Natural killer cell (primary cell): ENCODE measurements around the gene KCNK13. TPM values are rescaled to one million over a fixed set of nuclear protein-coding genes. Genes with fewer than 3 reads are reported as not detected.
"Not testable (repeated sequence)": the region's sequence is repeated elsewhere in the genome, so short reads cannot be mapped to it uniquely, and the experiment has no call there.

ENCODE experiments used
- ATAC-seq, 3 donors: fragments of 150-1000 bp in 2 of 3; fragments of 200-7000 bp in 1 of 3; cut with Tn5 transposase; 1 replicate in 1 of 3; 2 replicates in 2 of 3; pipeline ENCODE4 v1.10.0; 2021; ENCODE audit warnings: mild to moderate bottlenecking in 2 of 3, moderate library complexity in 2 of 3
- DNase-seq, 2 donors: peaks; one replicate each; pipeline versions ENCODE4 v3.0.0 to v3.0.0-alpha.2; 2013 to 2021; ENCODE audit warnings: mixed read lengths in 1 of 2
- H3K27ac ChIP-seq: one replicate; pipeline ENCODE4 v1.5.1; 2013; ENCODE audit warnings: mild to moderate bottlenecking, low read length
- H3K27me3 ChIP-seq: one replicate; pipeline ENCODE4 v1.6.1; 2013; ENCODE audit warnings: low read length; ENCODE audit not compliant: control insufficient read depth, insufficient read depth
- H3K36me3 ChIP-seq: one replicate; pipeline ENCODE4 v1.6.1; 2013; ENCODE audit warnings: low read length; ENCODE audit not compliant: control insufficient read depth, insufficient read depth
- H3K4me1 ChIP-seq: one replicate; pipeline ENCODE4 v1.6.1; 2013; ENCODE audit warnings: low read length; ENCODE audit not compliant: control insufficient read depth, insufficient read depth
- H3K4me3 ChIP-seq: one replicate; pipeline ENCODE4 v1.5.1; 2013; ENCODE audit warnings: low read length
- H3K9me3 ChIP-seq: one replicate; pipeline ENCODE4 v1.6.1; 2013; ENCODE audit warnings: low read length; ENCODE audit not compliant: control insufficient read depth, insufficient read depth
- H3K27ac Mint-ChIP-seq, 2 donors: one replicate each; pipeline ENCODE4 v1.8.0; 2022; ENCODE audit warnings: mild to moderate bottlenecking in 2 of 2, mixed read lengths in 2 of 2, moderate library complexity in 1 of 2
- H3K27me3 Mint-ChIP-seq, 2 donors: one replicate each; pipeline ENCODE4 v1.8.0; 2022; ENCODE audit warnings: low read depth in 2 of 2, mixed read lengths in 2 of 2
- H3K36me3 Mint-ChIP-seq: one replicate; pipeline ENCODE4 v1.8.0; 2022; ENCODE audit warnings: mixed read lengths
- H3K4me1 Mint-ChIP-seq, 2 donors: one replicate each; pipeline ENCODE4 v1.8.0; 2022; ENCODE audit warnings: mixed read lengths in 2 of 2
- H3K4me3 Mint-ChIP-seq: one replicate; pipeline ENCODE4 v1.8.0; 2022; ENCODE audit warnings: mild to moderate bottlenecking, moderate library complexity, mixed read lengths
- H3K9me3 Mint-ChIP-seq, 2 donors: one replicate each; pipeline ENCODE4 v1.8.0; 2022; ENCODE audit warnings: mixed read lengths in 2 of 2
- WGBS: methylation state at CpG from one replicate; pipeline ENCODE4 v1.1.7; 2013; ENCODE audit warnings: missing lambda C conversion rate; ENCODE audit not compliant: insufficient coverage; 5-methylcytosine and 5-hydroxymethylcytosine counted together
- intact Hi-C: fragments of 100-400 bp; cut with micrococcal nuclease; formaldehyde crosslinking; loops from one replicate; pipeline ENCODE4 v1.14.2; 2022
- total RNA-seq, 4 donors: library from RNA; stranded (reverse); fragments of 120-200 nt in 1 of 4; gene quantifications; one replicate each; pipeline versions ENCODE4 v1.2.3 to v1.2.4, GENCODE V29; 2013 to 2022
- TF ChIP-seq, protein P1 (sequence below): fragments of 200-600 bp; IDR thresholded peaks from one replicate; pipeline ENCODE4 v1.8.0; 2022; ENCODE audit warnings: antibody characterized with exemption

The KCNK13 gene
- total RNA-seq, 3 donors from 2014 or later (not counting 1 experiment from before 2014, with no cell fraction given): not detected

DNA sequence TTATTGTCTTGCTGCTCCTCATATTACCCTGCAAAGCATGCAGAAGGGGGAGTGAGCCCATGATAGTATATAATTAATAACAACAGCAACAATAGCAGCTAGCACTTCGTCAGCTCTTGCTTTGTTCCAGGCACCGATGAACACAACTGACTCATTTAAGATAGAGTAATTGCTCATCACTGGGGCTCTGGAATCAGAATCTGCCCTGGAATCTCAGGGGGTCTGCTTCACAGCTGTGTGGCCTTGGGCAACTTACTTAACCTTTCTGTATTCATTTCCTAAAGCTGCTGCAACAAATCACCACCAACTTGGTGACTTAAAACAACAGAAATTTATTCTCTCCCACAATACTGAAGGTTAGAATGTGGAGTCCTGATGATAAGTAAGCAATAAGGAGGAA lies 139.6 kb downstream of the KCNK13 start:
- H3K36me3 Mint-ChIP-seq: no peaks in the 10 kb centered on the region
- H3K27me3 Mint-ChIP-seq: peaks cover 11 to 34% of the 10 kb centered on the region in 2 donors
- H3K27me3 ChIP-seq: no peaks in the 10 kb centered on the region
- intact Hi-C loops: no loop called here
- no peaks in the 10 kb centered on the region for H3K4me1 Mint-ChIP-seq
- H3K9me3 ChIP-seq: no peaks in the 10 kb centered on the region
- no peaks in the 10 kb centered on the region for H3K4me1 ChIP-seq
- H3K9me3 Mint-ChIP-seq: peaks cover 0 to 3% of the 10 kb centered on the region in 2 donors
- DNase-seq (no peak), ATAC-seq (no peak)
- TF ChIP-seq, protein P1, sequence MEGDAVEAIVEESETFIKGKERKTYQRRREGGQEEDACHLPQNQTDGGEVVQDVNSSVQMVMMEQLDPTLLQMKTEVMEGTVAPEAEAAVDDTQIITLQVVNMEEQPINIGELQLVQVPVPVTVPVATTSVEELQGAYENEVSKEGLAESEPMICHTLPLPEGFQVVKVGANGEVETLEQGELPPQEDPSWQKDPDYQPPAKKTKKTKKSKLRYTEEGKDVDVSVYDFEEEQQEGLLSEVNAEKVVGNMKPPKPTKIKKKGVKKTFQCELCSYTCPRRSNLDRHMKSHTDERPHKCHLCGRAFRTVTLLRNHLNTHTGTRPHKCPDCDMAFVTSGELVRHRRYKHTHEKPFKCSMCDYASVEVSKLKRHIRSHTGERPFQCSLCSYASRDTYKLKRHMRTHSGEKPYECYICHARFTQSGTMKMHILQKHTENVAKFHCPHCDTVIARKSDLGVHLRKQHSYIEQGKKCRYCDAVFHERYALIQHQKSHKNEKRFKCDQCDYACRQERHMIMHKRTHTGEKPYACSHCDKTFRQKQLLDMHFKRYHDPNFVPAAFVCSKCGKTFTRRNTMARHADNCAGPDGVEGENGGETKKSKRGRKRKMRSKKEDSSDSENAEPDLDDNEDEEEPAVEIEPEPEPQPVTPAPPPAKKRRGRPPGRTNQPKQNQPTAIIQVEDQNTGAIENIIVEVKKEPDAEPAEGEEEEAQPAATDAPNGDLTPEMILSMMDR: no peak
- H3K4me3 Mint-ChIP-seq: no peak overlapping the region
- no peak overlapping the region for H3K27ac ChIP-seq
- no peak overlapping the region for H3K4me3 ChIP-seq
- no peak overlapping the region for H3K27ac Mint-ChIP-seq
- no peaks in the 10 kb centered on the region for H3K36me3 ChIP-seq
- 74% methylated on average over 2 of the region's 2 CpGs for WGBS

DNA sequence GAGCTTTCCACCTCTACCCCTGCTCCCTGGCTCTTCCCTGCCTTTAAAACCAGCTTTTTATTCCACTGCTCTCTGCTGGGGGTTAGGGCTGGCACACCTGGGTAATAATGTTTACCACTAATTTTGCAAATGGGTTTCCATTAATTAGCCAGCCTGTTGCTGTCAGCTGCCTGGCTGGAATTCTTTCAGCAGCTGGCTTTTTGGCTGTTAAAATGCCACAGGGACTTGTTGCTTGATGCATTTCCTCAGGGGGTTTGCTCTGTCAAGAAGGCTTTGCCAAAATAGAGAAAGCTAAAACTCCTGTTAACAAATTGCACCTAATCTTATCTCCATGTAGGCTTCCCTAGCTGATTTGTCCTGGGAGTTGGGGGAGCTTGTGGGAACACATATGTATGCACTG lies 142.7 kb downstream of the KCNK13 start:
- no peak for ATAC-seq
- Histone ChIP-seq H3K9me3 (no peaks in the 10 kb centered on the region), H3K36me3 (no peaks in the 10 kb centered on the region), H3K27me3 (no peaks in the 10 kb centered on the region), H3K4me3 (no peak overlapping the region), H3K27ac (no peak overlapping the region), H3K4me1 (no peaks in the 10 kb centered on the region)
- intact Hi-C loops: no loop called here
- peaks cover 0 to 3% of the 10 kb centered on the region in 2 donors for H3K9me3 Mint-ChIP-seq
- no peak for DNase-seq
- TF ChIP-seq, protein P1: no peak
- peaks cover 10 to 21% of the 10 kb centered on the region in 2 donors for H3K27me3 Mint-ChIP-seq
- H3K36me3 Mint-ChIP-seq: no peaks in the 10 kb centered on the region
- no peak overlapping the region for H3K27ac Mint-ChIP-seq
- no peaks in the 10 kb centered on the region for H3K4me1 Mint-ChIP-seq
- H3K4me3 Mint-ChIP-seq: no peak overlapping the region

DNA sequence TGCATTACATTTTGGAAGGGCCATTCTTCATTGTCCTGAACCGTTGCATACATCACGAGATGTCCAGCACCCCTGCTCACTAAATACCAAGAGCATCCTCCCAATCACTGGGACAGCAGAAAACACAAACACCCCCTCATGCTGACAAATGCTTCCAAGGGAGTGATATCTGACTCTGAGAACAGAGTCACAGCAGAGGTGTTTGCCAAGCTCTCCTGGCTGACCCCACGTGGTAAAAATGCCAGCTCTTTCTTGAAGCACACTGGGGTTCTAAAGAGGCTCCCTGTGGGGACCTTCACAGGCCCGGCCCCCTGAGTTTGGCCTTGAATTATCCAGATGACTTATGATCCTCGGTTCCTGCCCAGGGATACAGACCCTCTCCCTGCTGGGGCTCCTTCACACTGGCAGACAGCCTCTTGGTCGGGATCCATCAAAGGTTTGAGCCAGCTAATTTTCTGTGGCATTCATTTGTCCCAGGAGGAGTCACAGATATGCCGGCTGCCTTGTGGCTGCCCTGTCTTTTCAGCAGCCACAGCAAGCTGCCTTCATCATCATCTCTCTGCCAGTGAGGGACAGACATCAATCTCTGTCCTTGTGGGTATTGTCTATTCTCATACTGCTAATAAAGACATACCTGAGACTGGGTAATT lies 151.4 kb downstream of the KCNK13 start:
- Histone ChIP-seq H3K4me1 (no peaks in the 10 kb centered on the region), H3K27ac (no peak overlapping the region), H3K4me3 (no peak overlapping the region), H3K36me3 (no peaks in the 10 kb centered on the region), H3K27me3 (no peaks in the 10 kb centered on the region), H3K9me3 (no peaks in the 10 kb centered on the region)
- Mint-ChIP-seq H3K4me1 (no peaks in the 10 kb centered on the region), H3K9me3 (peaks cover 0 to 2% of the 10 kb centered on the region in 2 donors), H3K4me3 (no peak overlapping the region), H3K36me3 (no peaks in the 10 kb centered on the region), H3K27ac (no peak overlapping the region), H3K27me3 (peaks cover 7 to 9% of the 10 kb centered on the region in 2 donors)
- TF ChIP-seq, protein P1: no peak
- 82% methylated on average over 7 of the region's 7 CpGs for WGBS
- intact Hi-C loops: no loop called here
- DNase-seq: no peak
- no peak for ATAC-seq

DNA sequence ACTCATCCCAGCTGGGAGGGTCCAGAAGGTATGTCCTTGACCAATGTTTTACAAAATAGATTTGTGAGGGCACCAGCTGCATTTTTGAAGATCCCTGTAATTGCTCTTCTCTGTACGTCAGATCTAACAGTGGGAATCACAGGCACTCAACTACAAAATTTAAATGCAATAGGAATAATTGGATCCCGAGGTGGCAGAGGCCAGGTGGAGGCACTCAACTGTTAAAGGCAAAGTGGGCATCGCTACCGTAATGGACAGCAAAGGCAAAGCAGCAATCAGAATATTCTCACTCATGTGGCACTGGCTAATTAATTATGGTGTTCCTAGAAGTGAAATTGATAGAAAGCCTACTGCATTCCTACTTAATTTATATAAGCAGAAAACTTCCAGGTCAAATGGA lies 166.7 kb downstream of the KCNK13 start:
- Histone ChIP-seq H3K9me3 (no peaks in the 10 kb centered on the region), H3K27me3 (no peaks in the 10 kb centered on the region), H3K27ac (no peak overlapping the region), H3K4me1 (no peaks in the 10 kb centered on the region), H3K4me3 (no peak overlapping the region), H3K36me3 (no peaks in the 10 kb centered on the region)
- peaks cover 9 to 33% of the 10 kb centered on the region in 2 donors for H3K27me3 Mint-ChIP-seq
- 89% methylated on average over 4 of the region's 4 CpGs for WGBS
- H3K4me1 Mint-ChIP-seq: no peaks in the 10 kb centered on the region
- ATAC-seq (no peak), DNase-seq (no peak)
- H3K9me3 Mint-ChIP-seq: no peaks in the 10 kb centered on the region
- TF ChIP-seq, protein P1: no peak
- no peaks in the 10 kb centered on the region for H3K36me3 Mint-ChIP-seq
- H3K27ac Mint-ChIP-seq: no peak overlapping the region
- intact Hi-C loops: no loop called here
- no peak overlapping the region for H3K4me3 Mint-ChIP-seq

DNA sequence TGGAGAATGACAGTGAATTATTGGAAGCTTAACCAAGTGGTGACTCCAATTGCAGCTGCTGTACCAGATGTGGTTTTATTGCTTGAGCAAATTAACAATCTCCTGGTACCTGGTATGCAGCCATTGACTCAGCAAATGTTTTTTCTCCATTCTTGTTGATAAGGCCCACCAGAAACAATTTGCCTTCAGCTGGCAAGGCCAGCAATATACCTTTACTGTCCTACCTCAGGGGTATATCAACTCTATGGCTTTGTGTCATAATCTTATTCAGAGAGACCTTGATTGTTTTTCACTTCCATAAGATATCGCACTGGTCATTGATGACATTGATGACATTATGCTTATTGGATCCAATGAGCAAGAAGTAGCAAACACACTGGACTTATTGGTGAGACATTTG lies 168.1 kb downstream of the KCNK13 start:
- H3K36me3 ChIP-seq, H3K27ac ChIP-seq, H3K4me3 Mint-ChIP-seq, H3K4me1 Mint-ChIP-seq, H3K36me3 Mint-ChIP-seq, H3K4me3 ChIP-seq, H3K9me3 Mint-ChIP-seq, DNase-seq, H3K27me3 ChIP-seq, H3K4me1 ChIP-seq, H3K9me3 ChIP-seq, H3K27ac Mint-ChIP-seq, ATAC-seq: not testable (repeated sequence)
- 89% methylated on average over 1 of the region's 1 CpG for WGBS
- intact Hi-C loops: loop anchor here (10.0 kb wide), 2 partner anchors 255 to 1205 kb away; no protein-coding TSS in a partner anchor
- peaks cover 4 to 27% of the 10 kb centered on the region in 2 donors for H3K27me3 Mint-ChIP-seq
